Endothelial cell of umbilical vein (primary cell): ENCODE measurements around the gene RSPRY1. TPM values are rescaled to one million over a fixed set of nuclear protein-coding genes. Genes with fewer than 3 reads are reported as not detected.
A peak's percentile ranks its signal among the peaks of the same experiment; 100 is the strongest.

ENCODE experiments used
- BruUV-seq: library from RNA; stranded (reverse); fragments of 400-500 nt; replicated peaks from 2 replicates; lab custom pipeline; 2021; lab: Mats Ljungman, UMichigan
- CTCF ChIA-PET: fragments of 300-600, 350-600 bp; sonication (Branson Sonifier 250); formaldehyde crosslinking; loops from one replicate; lab custom pipeline; 2021; ENCODE audit warnings: antibody characterized with exemption, inconsistent platforms; lab: Charles Lee
- POLR2A ChIA-PET: fragments of 300-600, 350-600 bp; sonication (Branson Sonifier 250); formaldehyde crosslinking; loops from one replicate; lab custom pipeline; 2021; ENCODE audit warnings: antibody characterized with exemption, inconsistent platforms; lab: Charles Lee
- DNase-seq: peaks from one replicate; pipeline ENCODE4 v3.0.0-alpha.2; 2011; ENCODE audit warnings: low read depth, low spot score
- FAIRE-seq: peaks from 2 replicates; lab custom pipeline; 2011; peaks lifted over from hg19 to GRCh38; lab: Jason Lieb, UNC
- H2AFZ ChIP-seq: 2 replicates; pipeline ENCODE4 v1.6.0; 2012; ENCODE audit warnings: low read depth, low read length, control low read depth, inconsistent platforms
- H3K27ac ChIP-seq: 2 replicates; pipeline ENCODE4 v1.5.1; 2011; ENCODE audit warnings: low read depth, mild to moderate bottlenecking, control low read depth, low read length, moderate library complexity; ENCODE audit not compliant: insufficient read depth
- H3K27me3 ChIP-seq, 2 experiments: 2 replicates each; pipeline versions ENCODE4 v1.6.0 to v1.6.1; 2011; ENCODE audit warnings: low read length in 2 of 2, mixed read lengths in 1 of 2; ENCODE audit not compliant: control insufficient read depth in 2 of 2, insufficient read depth in 2 of 2
- H3K36me3 ChIP-seq, 2 experiments: 2 replicates in 1 of 2; 3 replicates in 1 of 2; pipeline ENCODE4 v1.5.1; 2011; ENCODE audit warnings: low read length in 2 of 2, mild to moderate bottlenecking in 1 of 2, moderate library complexity in 1 of 2; ENCODE audit not compliant: control insufficient read depth in 2 of 2, insufficient read depth in 2 of 2; ENCODE audit errors: extremely low read depth in 1 of 2
- H3K4me1 ChIP-seq: 3 replicates; pipeline ENCODE4 v1.5.1; 2011; ENCODE audit warnings: mild to moderate bottlenecking, low read length; ENCODE audit not compliant: control insufficient read depth, insufficient read depth; ENCODE audit errors: extremely low read depth
- H3K4me2 ChIP-seq: 2 replicates; pipeline ENCODE4 v1.6.1; 2011; ENCODE audit warnings: low read length, control low read depth, mixed read lengths; ENCODE audit not compliant: insufficient read depth
- H3K4me3 ChIP-seq, 3 experiments: fragments of 200-600 bp in 1 of 3; sonication (generic), shearing (Covaris generic) in 1 of 3; replicated peaks in 1 of 3; 2 replicates each; pipeline ENCODE4 v1.5.1; 2011 to 2016; ENCODE audit warnings: control low read depth in 3 of 3, low read length in 3 of 3, mild to moderate bottlenecking in 2 of 3, inconsistent platforms in 1 of 3, low read depth in 1 of 3, moderate library complexity in 1 of 3; ENCODE audit not compliant: insufficient read depth in 1 of 3
- H3K79me2 ChIP-seq: 2 replicates; pipeline ENCODE4 v1.6.0; 2012; ENCODE audit warnings: low read length, inconsistent platforms; ENCODE audit not compliant: control insufficient read depth, insufficient read depth
- H3K9ac ChIP-seq: replicated peaks from 2 replicates; pipeline ENCODE3; 2011; ENCODE audit warnings: low read length, control low read depth; ENCODE audit not compliant: insufficient read depth; ENCODE audit errors: extremely low read depth
- H3K9me1 ChIP-seq: replicated peaks from 3 replicates; pipeline ENCODE4 v1.6.0; 2011; ENCODE audit warnings: mild to moderate bottlenecking, low read length; ENCODE audit not compliant: control insufficient read depth, insufficient read depth; ENCODE audit errors: extremely low read depth
- H3K9me3 ChIP-seq: replicated peaks from 2 replicates; pipeline ENCODE4 v1.5.1; 2012; ENCODE audit warnings: low read length, inconsistent platforms; ENCODE audit not compliant: control insufficient read depth, insufficient read depth
- H4K20me1 ChIP-seq: replicated peaks from 2 replicates; pipeline ENCODE3; 2011; ENCODE audit warnings: mild to moderate bottlenecking, low read length; ENCODE audit not compliant: control insufficient read depth, insufficient read depth; ENCODE audit errors: extremely low read depth
- EZH2 ChIP-seq: IDR thresholded peaks from 2 replicates; pipeline ENCODE4 v1.6.1; 2012; ENCODE audit warnings: borderline replicate concordance, low read depth, mild to moderate bottlenecking, moderate library complexity, low read length, inconsistent platforms; ENCODE audit not compliant: severe bottlenecking
- FOS ChIP-seq: IDR thresholded peaks from 2 replicates; pipeline ENCODE4 v1.6.1; 2011; ENCODE audit warnings: mild to moderate bottlenecking, low read length, moderate library complexity, borderline replicate concordance; ENCODE audit not compliant: insufficient read depth
- GATA2 ChIP-seq: IDR thresholded peaks from 2 replicates; pipeline ENCODE4 v1.7.0; 2011; ENCODE audit warnings: low read depth, mild to moderate bottlenecking, moderate library complexity, mixed read lengths, low read length; ENCODE audit not compliant: insufficient read length, insufficient read depth
- JUN ChIP-seq: IDR thresholded peaks from 2 replicates; pipeline ENCODE4 v1.6.1; 2011; ENCODE audit warnings: borderline replicate concordance, low read depth; ENCODE audit not compliant: insufficient read length, insufficient read depth
- MAX ChIP-seq: IDR thresholded peaks from 2 replicates; pipeline ENCODE4 v1.6.1; 2011; ENCODE audit not compliant: insufficient read depth, insufficient read length
- MYC ChIP-seq: IDR thresholded peaks from one replicate; pipeline ENCODE4 v1.6.1; 2011; ENCODE audit warnings: mild to moderate bottlenecking, low read depth, low read length
- POLR2A ChIP-seq: IDR thresholded peaks from 2 replicates; pipeline ENCODE4 v1.6.1; 2012; ENCODE audit warnings: low read depth, mild to moderate bottlenecking, control low read depth, low read length
- POLR2AphosphoS5 ChIP-seq: IDR thresholded peaks from 2 replicates; pipeline ENCODE4 v1.6.1; 2012; ENCODE audit warnings: low read depth, mild to moderate bottlenecking, control low read depth, low read length, moderate library complexity; ENCODE audit not compliant: insufficient read depth
- dilution Hi-C: fragments of 300-500 bp; cut with MboI; formaldehyde crosslinking; loops from one replicate; pipeline ENCODE4 v1.15.0; 2019; ENCODE audit warnings: low sequenced_read_pairs; ENCODE audit not compliant: extremely low pct_ligation_motif_present
- intact Hi-C: fragments of 100-400 bp; cut with micrococcal nuclease; formaldehyde crosslinking; loops from one replicate; pipeline ENCODE4 v1.10.0; 2022
- polyA plus RNA-seq, 4 experiments: library from polyadenylated mRNA; depleted of rRNA in 3 of 4; stranded (reverse) in 3 of 4; unstranded in 1 of 4; fragments of >200 nt; gene quantifications; 2 replicates each; pipeline versions ENCODE4 v1.2.1 to v1.2.3, GENCODE V29; 2011 to 2012; ENCODE audit warnings: missing spikeins in 1 of 4
- total RNA-seq: library from RNA; stranded (reverse); gene quantifications from 2 replicates; pipeline ENCODE4 v1.2.3, GENCODE V29; 2021
- TF ChIP-seq, protein P1 (sequence below), 2 donors: IDR thresholded peaks; 1 replicate in 1 of 2; 2 replicates in 1 of 2; pipeline ENCODE4 v1.5.1; 2011; ENCODE audit warnings: low read length in 2 of 2, mild to moderate bottlenecking in 2 of 2, moderate library complexity in 2 of 2, control low read depth in 1 of 2, inconsistent platforms in 1 of 2, low read depth in 1 of 2; ENCODE audit not compliant: insufficient read depth in 1 of 2; ENCODE audit errors: extremely low read depth in 1 of 2

RSPRY1 gene
- total and polyA plus RNA-seq, 2 donors (not counting 3 experiments of a cell fraction or from before 2014, with no cell fraction given), result 28.5 to 55.1 TPM

- H3K4me2 ChIP-seq, result peak overlapping the region; percentile 85
- no peaks in the 10 kb centered on the region for H3K9me3 ChIP-seq
- no peak for TF ChIP-seq JUN
- TF ChIP-seq POLR2AphosphoS5, result no peak
- TF ChIP-seq EZH2, result no peak
- no peak for TF ChIP-seq MAX
- no peak for TF ChIP-seq FOS
- TF ChIP-seq, protein P1, sequence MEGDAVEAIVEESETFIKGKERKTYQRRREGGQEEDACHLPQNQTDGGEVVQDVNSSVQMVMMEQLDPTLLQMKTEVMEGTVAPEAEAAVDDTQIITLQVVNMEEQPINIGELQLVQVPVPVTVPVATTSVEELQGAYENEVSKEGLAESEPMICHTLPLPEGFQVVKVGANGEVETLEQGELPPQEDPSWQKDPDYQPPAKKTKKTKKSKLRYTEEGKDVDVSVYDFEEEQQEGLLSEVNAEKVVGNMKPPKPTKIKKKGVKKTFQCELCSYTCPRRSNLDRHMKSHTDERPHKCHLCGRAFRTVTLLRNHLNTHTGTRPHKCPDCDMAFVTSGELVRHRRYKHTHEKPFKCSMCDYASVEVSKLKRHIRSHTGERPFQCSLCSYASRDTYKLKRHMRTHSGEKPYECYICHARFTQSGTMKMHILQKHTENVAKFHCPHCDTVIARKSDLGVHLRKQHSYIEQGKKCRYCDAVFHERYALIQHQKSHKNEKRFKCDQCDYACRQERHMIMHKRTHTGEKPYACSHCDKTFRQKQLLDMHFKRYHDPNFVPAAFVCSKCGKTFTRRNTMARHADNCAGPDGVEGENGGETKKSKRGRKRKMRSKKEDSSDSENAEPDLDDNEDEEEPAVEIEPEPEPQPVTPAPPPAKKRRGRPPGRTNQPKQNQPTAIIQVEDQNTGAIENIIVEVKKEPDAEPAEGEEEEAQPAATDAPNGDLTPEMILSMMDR (IDR thresholded peaks at IDR 0.05; ENCODE audit: extremely low read depth in 1 of 2, insufficient read depth in 1 of 2, low read depth in 1 of 2, low read length in 2 of 2), result no peak
- no peak for TF ChIP-seq GATA2
- TF ChIP-seq MYC, result no peak
- no peak for TF ChIP-seq POLR2A
- no peaks in the 10 kb centered on the region for H3K9me1 ChIP-seq
- no TSS peak for BruUV-seq
- ChIA-PET CTCF (interaction anchor here (2.0 kb wide), 1 partner anchor 34 kb away, joined by 4 read pairs; no protein-coding TSS in a partner anchor), POLR2A (no interaction called here)
- intact Hi-C loops, result loop anchor here (5.0 kb wide), 2 partner anchors 97 to 232 kb away; partner anchors contain the start of gene PLLP
- peaks cover 23% of the 10 kb centered on the region for H3K4me1 ChIP-seq
- FAIRE-seq (no peak), DNase-seq (peak; percentile 77)
- peaks cover 0 to 3% of the 10 kb centered on the region in 2 experiments for H3K36me3 ChIP-seq
- peak overlapping the region; percentile 89 for H3K27ac ChIP-seq
- peak overlapping the region; percentile 63 to 81 (median 75) for H3K4me3 ChIP-seq
- dilution Hi-C loops, result loop anchor here (5.0 kb wide), 1 partner anchor 38 kb away; no protein-coding TSS in a partner anchor
- H4K20me1 ChIP-seq, result no peaks in the 10 kb centered on the region
- H3K9ac ChIP-seq, result peak overlapping the region; percentile 98
- H2AFZ ChIP-seq, result peak overlapping the region; percentile 38
- H3K79me2 ChIP-seq, result peaks cover 83% of the 10 kb centered on the region
- H3K27me3 ChIP-seq, result no peaks in the 10 kb centered on the region
Measured at GRCh38 chr16:57184887-57185445, 1.2 kb upstream of the RSPRY1 start.
